Islet precursor cell (in vitro differentiated cells): Measurements from ENCODE around the gene NPC1.
"Not testable (repeated sequence)": the region's sequence is repeated elsewhere in the genome, so short reads cannot be mapped to it uniquely, and the experiment has no call there.

Experiments used
- DNase-seq: peaks from one replicate; pipeline ENCODE4 v3.0.0-alpha.2; 2018

NPC1 gene

GRCh38 chr18:23573626-23574431, 12.5 kb downstream of the NPC1 start:
- DNase-seq, result peak; percentile 75

GRCh38 chr18:23573020-23573419, 13.3 kb downstream of the NPC1 start:
- no peak for DNase-seq

- DNase-seq, result no peak
Measured at GRCh38 chr18:23572570-23572969, 13.7 kb downstream of the NPC1 start.

GRCh38 chr18:23572012-23572411, 14.3 kb downstream of the NPC1 start:
- DNase-seq, result no peak

GRCh38 chr18:23570912-23571504, 15.3 kb downstream of the NPC1 start:
- no peak for DNase-seq

GRCh38 chr18:23569299-23570063, 16.8 kb downstream of the NPC1 start:
- no peak for DNase-seq

GRCh38 chr18:23568281-23569138, 17.8 kb downstream of the NPC1 start:
- no peak for DNase-seq

GRCh38 chr18:23567671-23568070, 18.6 kb downstream of the NPC1 start:
- DNase-seq, result no peak

- DNase-seq, result no peak
Measured at GRCh38 chr18:23565916-23566547, 20.3 kb downstream of the NPC1 start.

GRCh38 chr18:23563377-23564043, 22.8 kb downstream of the NPC1 start:
- DNase-seq, result no peak

GRCh38 chr18:23560186-23560585, 26.1 kb downstream of the NPC1 start:
- no peak for DNase-seq

GRCh38 chr18:23557511-23557910, 28.8 kb downstream of the NPC1 start:
- DNase-seq, result not testable (repeated sequence)

- no peak for DNase-seq
Measured at GRCh38 chr18:23556145-23556780, 30.0 kb downstream of the NPC1 start.

- DNase-seq, result no peak
Measured at GRCh38 chr18:23553887-23554286, 32.4 kb downstream of the NPC1 start.

GRCh38 chr18:23552505-23552904, 33.8 kb downstream of the NPC1 start:
- DNase-seq, result no peak

GRCh38 chr18:23551978-23552377, 34.3 kb downstream of the NPC1 start:
- no peak for DNase-seq

GRCh38 chr18:23550898-23551297, 35.4 kb downstream of the NPC1 start:
- DNase-seq, result no peak

- no peak for DNase-seq
Measured at GRCh38 chr18:23548719-23549118, 37.6 kb downstream of the NPC1 start.

GRCh38 chr18:23548275-23548674, 38.0 kb downstream of the NPC1 start:
- DNase-seq, result no peak

- DNase-seq, result peak; percentile 81
Measured at GRCh38 chr18:23547846-23548245, 38.5 kb downstream of the NPC1 start.

GRCh38 chr18:23547306-23547705, 39.0 kb downstream of the NPC1 start:
- DNase-seq, result no peak
